ENCODE results near the gene ASAP2.

ASAP2 gene

GRCh38 chr2:9164112-9164608 is 42.5 kb upstream of the ASAP2 start:
- no peak for DNase-seq (ENCODE audit: low read depth)
- H3K4me3 ChIP-seq (ENCODE audit: control insufficient read depth, low read depth, low read length), result no peak overlapping the region
- TF ChIP-seq, protein P1, sequence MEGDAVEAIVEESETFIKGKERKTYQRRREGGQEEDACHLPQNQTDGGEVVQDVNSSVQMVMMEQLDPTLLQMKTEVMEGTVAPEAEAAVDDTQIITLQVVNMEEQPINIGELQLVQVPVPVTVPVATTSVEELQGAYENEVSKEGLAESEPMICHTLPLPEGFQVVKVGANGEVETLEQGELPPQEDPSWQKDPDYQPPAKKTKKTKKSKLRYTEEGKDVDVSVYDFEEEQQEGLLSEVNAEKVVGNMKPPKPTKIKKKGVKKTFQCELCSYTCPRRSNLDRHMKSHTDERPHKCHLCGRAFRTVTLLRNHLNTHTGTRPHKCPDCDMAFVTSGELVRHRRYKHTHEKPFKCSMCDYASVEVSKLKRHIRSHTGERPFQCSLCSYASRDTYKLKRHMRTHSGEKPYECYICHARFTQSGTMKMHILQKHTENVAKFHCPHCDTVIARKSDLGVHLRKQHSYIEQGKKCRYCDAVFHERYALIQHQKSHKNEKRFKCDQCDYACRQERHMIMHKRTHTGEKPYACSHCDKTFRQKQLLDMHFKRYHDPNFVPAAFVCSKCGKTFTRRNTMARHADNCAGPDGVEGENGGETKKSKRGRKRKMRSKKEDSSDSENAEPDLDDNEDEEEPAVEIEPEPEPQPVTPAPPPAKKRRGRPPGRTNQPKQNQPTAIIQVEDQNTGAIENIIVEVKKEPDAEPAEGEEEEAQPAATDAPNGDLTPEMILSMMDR (IDR thresholded peaks at IDR 0.05; ENCODE audit: control insufficient read depth, insufficient read depth, low read depth, low read length, missing control alignments), result no peak

GRCh38 chr2:9165625-9166024 is 41.0 kb upstream of the ASAP2 start:
- no peak overlapping the region for H3K4me3 ChIP-seq (ENCODE audit: control insufficient read depth, low read depth, low read length)
- DNase-seq (ENCODE audit: low read depth), result no peak
- TF ChIP-seq, protein P1 (IDR thresholded peaks at IDR 0.05; ENCODE audit: control insufficient read depth, insufficient read depth, low read depth, low read length, missing control alignments), result no peak

GRCh38 chr2:9166579-9167377 is 39.8 kb upstream of the ASAP2 start:
- no peak for DNase-seq (ENCODE audit: low read depth)
- TF ChIP-seq, protein P1 (IDR thresholded peaks at IDR 0.05; ENCODE audit: control insufficient read depth, insufficient read depth, low read depth, low read length, missing control alignments), result no peak
- no peak overlapping the region for H3K4me3 ChIP-seq (ENCODE audit: control insufficient read depth, low read depth, low read length)

DNA sequence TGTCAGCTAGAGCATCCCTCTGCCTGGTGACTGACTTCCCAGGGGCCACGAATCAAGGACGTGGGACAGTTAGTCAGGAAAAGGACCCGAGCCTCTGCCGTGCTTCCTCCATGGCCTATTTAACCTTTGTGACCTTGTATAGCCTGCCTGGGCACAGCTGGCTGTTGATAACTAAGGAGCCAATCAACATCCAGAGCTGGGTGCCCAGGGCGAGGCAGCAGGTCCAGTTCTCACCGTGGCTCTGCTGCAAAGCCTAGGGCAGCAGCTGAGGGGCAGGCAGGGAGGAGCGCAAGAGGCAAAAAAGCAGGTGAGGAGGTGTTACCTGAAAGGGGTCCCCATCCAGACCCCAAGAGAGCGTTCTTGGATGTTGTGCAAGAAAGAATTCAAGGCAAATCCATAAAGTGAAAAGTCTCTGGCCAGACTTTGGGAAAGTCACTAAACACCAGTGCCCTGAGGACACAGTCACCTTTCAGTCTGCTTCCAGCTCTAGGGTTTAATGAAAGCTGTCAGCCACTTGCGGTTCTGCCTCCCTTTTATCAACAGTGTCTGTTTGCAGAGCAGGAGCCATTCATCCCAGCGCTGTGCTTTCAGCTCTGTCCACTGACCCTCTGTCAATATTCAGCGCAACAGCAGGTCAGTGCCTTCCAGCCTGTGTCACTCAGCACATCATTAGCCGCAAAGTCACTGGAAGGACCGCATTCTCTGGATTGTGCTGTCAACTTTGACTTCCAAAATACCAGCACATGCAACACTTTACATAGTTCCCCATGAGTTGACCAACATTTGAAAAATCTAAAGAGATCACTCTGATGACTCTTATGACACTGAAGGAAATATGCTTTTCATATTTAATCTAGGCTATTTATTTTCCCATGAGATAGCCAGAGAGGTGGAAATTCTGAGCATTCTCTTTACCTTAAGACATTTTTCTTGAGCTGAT is 38.6 kb upstream of the ASAP2 start:
- no peak for DNase-seq (ENCODE audit: low read depth)

DNA sequence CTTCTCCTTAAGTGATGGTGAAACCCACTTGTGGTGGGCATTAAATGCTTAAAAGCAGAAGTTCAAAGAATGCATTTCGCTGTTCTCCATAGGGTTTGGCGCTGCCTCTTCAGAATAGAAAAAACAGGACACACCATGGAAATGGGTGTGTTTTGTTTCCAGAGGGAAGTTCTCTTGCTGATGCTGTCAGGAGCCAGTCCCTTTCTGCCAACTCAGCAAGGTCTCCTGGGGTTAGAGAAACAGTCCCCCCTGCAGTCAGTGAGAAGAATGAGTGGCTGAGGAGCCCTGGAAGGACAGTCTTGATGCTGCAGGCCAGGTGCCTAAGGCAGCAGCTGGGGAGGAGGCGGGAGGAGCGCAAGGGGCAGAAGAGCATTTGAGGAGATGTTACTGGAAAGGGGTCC is 37.8 kb upstream of the ASAP2 start:
- DNase-seq (ENCODE audit: low read depth), result no peak
- no peak overlapping the region for H3K4me3 ChIP-seq (ENCODE audit: control insufficient read depth, low read depth, low read length)
- TF ChIP-seq, protein P1 (IDR thresholded peaks at IDR 0.05; ENCODE audit: control insufficient read depth, insufficient read depth, low read depth, low read length, missing control alignments), result no peak

More for the DNA sequence above, 38.6 kb upstream of the ASAP2 start:
- TF ChIP-seq, protein P1 (IDR thresholded peaks at IDR 0.05; ENCODE audit: control insufficient read depth, insufficient read depth, low read depth, low read length, missing control alignments), result no peak
- H3K4me3 ChIP-seq (ENCODE audit: control insufficient read depth, low read depth, low read length), result no peak overlapping the region

DNA sequence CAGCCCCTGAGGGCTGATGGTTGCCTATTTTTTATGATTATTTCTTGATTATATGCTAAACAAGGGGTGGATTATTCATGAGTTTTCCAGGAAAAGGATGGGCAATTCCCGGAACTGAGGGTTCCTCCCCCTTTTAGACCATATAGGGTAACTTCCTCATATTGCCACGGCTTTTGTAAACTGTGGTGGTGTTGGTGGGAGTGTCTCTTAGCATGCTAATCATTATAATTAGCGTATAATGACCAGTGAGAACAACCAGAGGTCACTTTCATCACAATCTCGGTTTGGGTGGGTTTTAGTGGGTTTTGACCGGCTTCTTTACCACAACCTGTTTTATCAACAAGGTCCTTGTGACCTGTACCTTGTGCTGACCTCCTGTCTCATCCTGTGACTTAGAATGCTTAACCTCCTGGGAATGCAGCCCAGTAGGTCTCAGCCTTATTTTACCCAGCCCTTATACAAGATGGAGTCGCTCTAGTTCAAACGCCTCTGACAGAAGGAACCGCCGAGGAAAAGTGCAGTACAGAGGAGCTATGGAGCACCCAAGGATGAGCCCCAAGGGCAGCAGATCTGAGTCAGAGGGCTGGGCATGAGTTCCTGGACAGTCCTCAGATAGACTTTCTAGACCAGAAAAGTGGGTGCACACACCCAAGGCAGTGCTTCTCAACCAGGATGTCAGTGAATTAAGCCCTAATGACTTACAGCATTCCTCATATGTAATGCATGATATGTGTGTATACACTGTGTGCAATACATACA is 37.1 kb upstream of the ASAP2 start:
- TF ChIP-seq, protein P1 (IDR thresholded peaks at IDR 0.05; ENCODE audit: control insufficient read depth, insufficient read depth, low read depth, low read length, missing control alignments), result no peak
- no peak overlapping the region for H3K4me3 ChIP-seq (ENCODE audit: control insufficient read depth, low read depth, low read length)
- DNase-seq (ENCODE audit: low read depth), result no peak
